ENCODE measurements around the gene RAMP1.
"Not testable (repeated sequence)": the region's sequence is repeated elsewhere in the genome, so short reads cannot be mapped to it uniquely, and the experiment has no call there.

The RAMP1 gene

DNA sequence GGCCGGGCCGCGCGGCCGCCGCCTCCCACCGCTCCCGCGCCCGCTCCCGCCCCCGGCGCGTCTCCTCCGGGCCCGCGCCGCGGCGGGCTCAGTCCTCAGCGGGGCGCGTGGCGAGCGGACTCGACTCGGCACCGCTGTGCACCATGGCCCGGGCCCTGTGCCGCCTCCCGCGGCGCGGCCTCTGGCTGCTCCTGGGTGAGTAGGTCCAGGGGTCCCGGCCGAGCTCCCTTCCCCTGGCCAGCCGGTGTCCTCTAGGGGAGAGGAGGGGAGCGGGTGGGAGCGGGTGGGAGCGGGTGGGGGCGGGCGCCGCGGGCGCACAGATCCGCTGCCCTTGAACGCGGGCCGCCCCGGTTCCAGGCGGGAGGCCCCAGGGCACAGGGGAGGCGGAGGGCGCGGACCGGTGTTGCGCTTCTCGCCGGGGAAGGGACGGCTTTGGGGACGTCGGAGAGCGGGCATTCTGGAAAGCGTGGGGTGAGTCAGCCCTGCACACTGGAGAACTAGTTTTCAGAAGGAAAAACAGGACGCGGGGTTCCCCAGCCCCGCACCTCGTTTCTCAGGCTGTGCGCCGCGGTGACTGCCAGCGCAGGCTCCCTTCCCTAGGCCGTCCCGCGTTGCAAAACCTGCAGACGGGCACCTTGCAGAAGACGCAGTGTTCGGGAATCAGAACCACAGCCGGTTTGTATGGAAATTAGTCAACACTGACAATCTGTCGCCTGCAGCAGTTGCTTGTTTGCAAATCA, at the start of gene RAMP1:
TSS of gene RAMP1 (plus strand) at position 91 of the 740 bp plus-strand sequence. CDS start at position 144, 53 bp downstream.
- no peak for DNase-seq

DNA sequence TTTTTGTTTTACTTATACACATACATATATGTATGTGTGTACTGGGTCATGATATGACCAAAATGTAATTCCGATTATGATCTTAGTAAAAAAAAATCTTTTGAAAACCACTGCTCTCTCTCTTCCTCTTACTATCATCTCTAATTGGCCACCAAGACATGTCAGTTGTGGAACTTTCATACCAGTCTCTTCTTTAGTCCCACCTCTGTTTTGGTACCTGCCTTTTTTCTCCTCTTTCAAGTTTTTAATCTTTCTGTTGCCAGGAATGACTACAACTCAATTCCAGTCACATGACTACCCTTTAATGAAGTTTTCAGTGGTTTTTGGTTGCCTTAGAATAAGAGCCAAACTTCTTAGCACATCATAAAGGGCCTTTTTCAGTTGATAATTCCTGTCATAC, 43.8 kb upstream of the RAMP1 start:
- DNase-seq: no peak

GRCh38 chr2:237816531-237816930, 42.9 kb upstream of the RAMP1 start:
- no peak for DNase-seq

DNA sequence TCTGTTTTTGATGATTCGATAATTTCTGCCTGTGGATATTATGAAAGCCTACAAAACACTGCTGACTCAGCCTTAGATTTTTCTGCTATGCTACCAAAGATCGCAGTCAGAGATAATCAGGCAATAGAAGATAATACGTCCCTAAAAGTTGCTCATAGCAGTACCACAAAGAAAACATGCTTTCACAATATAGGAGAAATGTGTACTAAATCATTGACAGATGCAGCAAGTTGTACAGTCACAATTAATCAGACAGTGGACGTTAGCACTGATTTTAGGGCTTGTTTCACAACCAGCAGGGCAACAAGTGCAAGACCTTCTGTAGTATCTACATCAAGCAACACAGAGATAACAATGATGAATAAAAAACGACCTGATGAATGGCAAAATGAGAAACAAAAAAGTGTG, 41.4 kb upstream of the RAMP1 start:
- no peak for DNase-seq

DNA sequence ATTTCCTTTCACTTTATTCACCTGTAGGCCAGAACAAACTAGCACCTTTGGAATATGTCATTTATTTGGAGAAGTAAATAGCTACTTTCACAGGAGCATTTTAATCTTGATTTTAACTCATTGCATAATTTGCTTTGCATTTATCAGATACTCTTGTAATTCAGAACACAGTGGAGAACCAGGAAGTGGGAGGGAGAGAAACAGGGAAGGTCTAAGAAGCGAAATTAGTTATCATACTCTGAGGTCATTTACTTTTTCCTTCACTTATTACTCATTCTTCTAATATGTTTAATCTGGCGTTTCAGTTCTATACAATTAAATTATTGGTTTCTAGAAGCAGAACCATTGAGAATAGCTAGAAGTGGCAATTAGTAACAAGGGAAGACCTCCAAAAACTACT, 40.2 kb upstream of the RAMP1 start:
- DNase-seq: peak; percentile 18

DNA sequence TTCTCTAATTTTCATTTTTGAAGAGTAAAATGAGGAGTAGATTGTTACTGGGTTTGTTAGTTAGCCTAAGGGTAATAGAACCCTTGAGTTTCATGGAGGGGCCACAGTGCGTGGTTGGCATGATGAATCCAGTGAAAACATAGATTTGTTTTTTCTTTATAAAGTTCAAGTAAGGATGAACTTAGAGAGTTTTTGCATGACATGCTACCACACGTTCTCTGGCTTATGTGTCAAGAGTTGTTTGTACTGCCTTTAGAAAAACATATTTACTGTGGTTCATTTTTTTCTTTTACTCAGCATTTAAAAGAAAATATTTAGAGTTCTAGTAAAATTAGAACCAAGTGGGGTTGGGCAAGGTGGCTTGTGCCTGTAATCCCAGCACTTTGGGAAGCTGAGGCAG, 39.0 kb upstream of the RAMP1 start:
- DNase-seq: no peak

- no peak for DNase-seq
Measured at GRCh38 chr2:237823544-237823943, 35.9 kb upstream of the RAMP1 start.

GRCh38 chr2:237824085-237824484, 35.3 kb upstream of the RAMP1 start:
- DNase-seq: no peak

DNA sequence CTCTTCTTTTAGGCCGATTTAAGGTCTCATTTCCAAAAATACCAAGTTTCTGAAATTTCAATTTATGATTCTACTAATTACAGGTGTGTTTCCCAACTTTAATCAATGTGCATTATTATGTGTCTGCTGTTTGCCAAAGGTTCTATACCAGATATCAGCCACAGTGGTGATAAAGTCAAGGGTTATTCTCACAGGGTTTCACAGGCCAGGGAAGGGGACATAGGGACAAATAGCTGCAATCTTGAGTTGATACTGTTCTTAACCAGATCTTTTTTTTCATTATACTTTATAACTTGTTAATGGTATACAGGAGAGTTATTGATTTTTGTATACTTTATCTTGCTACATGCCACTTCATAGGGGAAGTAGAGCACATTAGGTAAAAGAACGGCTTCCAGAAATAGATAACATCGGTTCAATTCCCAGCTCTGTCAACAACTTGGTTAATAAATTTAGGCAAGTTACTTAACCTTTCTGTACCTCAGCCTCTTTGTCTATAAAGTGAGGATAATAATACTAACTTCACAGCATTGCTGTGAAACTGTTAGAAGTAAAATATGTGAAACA, 31.9 kb upstream of the RAMP1 start:
- no peak for DNase-seq

- DNase-seq: no peak
Measured at GRCh38 chr2:237830522-237830921, 28.9 kb upstream of the RAMP1 start.

DNA sequence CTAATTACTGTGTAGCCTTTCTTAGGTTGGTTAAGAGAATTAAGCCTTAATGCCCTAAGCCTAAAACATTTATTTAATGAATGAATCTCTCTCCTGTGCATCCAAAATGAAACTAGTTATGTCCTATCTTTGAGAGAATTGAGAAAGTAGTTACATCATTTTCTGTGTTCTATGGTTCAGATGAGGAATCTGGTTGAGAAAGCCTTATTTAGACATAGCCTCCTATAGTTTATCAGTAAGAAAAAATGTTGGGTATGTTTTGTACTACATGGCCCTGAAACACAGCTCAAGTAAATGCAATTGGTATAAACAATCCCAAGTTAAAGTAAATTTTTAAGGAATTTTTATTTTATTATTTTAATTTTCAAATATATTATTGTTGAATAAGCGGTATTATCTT, 25.9 kb upstream of the RAMP1 start:
- DNase-seq: no peak

GRCh38 chr2:237835372-237835771, 24.1 kb upstream of the RAMP1 start:
- DNase-seq: no peak

- DNase-seq: no peak
Measured at GRCh38 chr2:237841051-237841450, 18.4 kb upstream of the RAMP1 start.

DNA sequence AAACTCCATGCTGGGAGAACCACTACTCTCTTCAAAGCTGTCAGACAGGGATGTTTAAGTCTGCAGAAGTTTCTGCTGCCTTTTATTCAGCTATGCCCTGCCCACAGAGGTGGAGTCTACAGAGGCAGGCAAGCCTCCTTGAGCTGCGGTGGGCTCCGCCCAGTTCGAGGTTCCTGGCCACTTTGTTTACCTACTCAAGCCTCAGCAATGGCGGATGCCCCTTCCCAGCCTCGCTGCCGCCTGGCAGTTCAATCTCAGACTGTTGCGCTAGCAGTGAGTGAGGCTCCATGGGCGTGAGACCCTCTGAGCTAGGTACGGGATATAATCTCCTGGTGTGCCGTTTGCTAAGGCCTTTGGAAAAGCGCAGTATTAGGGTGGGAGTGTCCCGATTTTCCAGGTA, 10.5 kb upstream of the RAMP1 start:
- not testable (repeated sequence) for DNase-seq

DNA sequence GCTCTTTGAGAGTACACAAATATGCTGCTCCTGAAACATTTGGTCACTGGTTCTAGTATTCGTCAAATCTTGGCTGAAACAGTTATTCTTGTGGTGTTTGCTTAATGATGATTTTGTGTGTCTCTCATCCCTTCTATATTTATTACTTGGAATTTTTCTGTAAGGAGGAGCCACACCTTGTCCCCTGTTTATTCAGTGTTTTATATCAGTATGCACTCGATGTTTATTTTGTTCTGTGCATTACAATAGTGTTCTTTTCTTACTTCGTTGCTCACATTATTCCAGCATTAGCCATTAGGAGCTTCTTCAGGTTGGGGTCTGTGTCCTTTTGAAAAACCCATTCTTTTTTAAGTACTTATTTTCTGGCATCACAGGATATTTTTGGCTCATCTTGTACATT, 5.1 kb upstream of the RAMP1 start:
- no peak for DNase-seq

GRCh38 chr2:237857791-237858190, 1.6 kb upstream of the RAMP1 start:
- DNase-seq: no peak

DNA sequence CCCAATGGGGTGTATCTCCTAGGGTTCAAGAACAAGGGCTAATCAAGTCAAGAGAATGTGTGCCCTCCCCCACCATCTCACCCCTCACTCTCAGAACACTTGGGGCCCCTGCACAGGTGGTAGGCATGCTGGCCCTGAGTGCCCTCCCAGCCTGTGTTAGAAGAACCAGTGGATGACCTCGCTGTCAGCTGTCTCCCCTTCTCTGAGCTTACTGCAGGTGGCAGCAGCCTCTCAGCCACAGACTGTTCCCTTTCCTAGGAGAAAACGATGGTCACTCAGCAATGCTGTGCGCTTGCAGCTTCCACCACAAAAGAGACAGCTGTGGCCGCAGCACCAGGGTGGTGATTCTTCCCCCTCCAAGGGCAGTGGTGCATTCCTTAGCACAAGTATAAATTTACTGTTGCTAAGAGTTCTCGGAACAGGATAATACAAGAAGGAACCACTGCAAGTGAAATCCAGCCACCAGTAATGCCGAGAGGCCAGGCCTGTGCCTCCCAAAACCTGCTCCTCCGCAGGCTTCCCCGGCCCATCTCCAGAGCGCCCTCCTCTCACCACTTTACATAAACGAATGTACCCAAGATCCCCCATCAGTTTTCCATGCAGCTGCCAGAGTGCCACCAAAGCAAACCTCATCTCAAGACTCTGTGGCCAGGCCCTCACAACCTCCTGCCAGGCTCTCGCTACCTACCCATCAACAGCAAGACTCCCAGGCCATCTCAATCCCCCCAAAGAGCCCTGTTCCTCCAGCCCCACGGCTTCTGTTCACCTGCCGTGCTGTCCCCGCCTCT, 935 bp upstream of the RAMP1 start:
- peak; percentile 93 for DNase-seq

- DNase-seq: no peak
Measured at GRCh38 chr2:237859082-237859433, 365 bp upstream of the RAMP1 start.

GRCh38 chr2:237860273-237860935, 981 bp downstream of the RAMP1 start:
- DNase-seq: peak; percentile 26

GRCh38 chr2:237861875-237862527, 2.6 kb downstream of the RAMP1 start:
- DNase-seq: no peak

GRCh38 chr2:237862528-237862895, 3.1 kb downstream of the RAMP1 start:
- no peak for DNase-seq

- DNase-seq: no peak
Measured at GRCh38 chr2:237863102-237863511, 3.7 kb downstream of the RAMP1 start.

Measured in MV-4-11 (cell line).